SKM-1 treated with dmso at 0.1 percent for 144 hours (cell line): ENCODE measurements around the gene NT5DC2.

Source experiments
- DNase-seq: peaks from one replicate; lab custom pipeline; 2025; ENCODE audit not compliant: unreplicated experiment; lab: John Stamatoyannopoulos, UW

The NT5DC2 gene

GRCh38 chr3:52533623-52534280, at the start of gene NT5DC2:
Gene NT5DC2 (minus strand): TSS chr3:52533857. CDS start chr3:52533737, 120 bp downstream.
- peak; percentile 26 for DNase-seq

GRCh38 chr3:52574056-52574965, 40.7 kb upstream of the NT5DC2 start:
- no peak for DNase-seq

GRCh38 chr3:52572221-52572620, 38.6 kb upstream of the NT5DC2 start:
- DNase-seq = no peak

DNA sequence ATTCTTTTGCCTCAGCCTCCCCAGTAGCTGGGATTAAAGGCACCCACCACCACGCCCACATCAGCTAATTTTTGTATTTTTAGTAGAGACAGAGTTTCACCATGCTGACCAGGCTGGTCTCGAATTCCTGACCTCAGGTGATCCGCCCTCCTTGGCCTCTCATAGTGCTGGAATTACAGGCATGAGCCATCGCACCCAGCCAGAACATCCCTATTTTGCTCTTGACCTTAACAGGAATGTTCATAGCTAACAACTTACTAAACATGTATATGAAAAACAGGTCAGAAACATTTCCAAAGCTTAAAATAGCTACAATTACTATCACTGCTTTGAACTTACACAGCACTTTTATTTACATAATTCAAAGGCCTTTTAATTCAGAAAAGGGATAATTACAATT, 36.4 kb upstream of the NT5DC2 start:
- no peak for DNase-seq

DNA sequence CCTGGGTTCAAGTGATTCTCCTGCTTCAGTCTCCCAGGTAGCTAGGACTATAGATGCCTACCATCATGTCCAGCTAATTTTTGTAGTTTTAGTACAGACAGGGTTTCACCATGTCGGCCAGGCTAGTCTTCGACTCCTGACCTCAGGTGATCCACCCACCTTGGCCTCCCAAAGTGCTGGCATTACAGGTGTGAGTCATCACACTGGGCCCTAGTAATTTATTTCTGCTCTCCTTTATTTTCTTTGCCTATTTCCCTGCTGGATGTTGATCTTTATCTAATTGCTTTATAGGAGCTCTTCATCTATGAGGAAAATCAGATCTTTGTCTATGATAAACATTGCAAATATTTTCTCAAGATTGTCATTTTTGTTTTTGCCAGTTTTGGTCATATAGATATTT, 34.4 kb upstream of the NT5DC2 start:
- DNase-seq = no peak

GRCh38 chr3:52563984-52564383, 30.3 kb upstream of the NT5DC2 start:
- no peak for DNase-seq

DNA sequence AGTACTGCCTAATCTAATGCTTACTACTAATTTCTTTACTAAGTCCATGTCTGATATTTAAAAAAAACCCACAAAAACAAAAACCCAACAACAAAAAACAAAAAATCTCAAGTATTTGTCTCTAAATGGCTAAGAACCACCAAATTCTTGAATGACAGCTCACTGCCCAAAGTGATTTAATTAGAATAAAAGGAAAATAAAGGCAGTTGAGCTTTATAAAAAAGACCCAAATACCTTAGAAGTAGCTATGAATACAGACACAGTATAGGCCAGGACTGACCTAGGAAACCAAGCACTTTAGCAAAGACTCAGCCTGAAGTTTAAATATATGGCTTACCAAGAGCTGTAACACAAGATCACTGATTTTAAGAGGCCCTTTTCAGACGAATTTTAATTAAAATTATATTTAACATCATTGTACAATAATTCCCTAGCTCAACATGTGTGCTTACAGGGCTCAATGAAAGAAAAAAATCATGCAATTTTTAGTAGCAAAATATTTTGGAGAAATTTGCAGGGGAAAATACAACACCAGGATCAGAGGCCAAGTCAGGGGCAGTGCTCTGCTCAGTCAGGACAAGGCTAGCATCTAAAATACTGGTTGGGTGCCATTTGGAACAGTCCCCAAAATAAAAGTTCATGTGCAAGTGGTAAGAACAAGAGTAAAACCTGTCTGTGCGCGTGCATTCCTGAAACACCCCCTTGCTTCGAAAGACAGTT, 27.5 kb upstream of the NT5DC2 start:
- DNase-seq = no peak

GRCh38 chr3:52558436-52558835, 24.8 kb upstream of the NT5DC2 start:
- no peak for DNase-seq

GRCh38 chr3:52557011-52557960, 23.6 kb upstream of the NT5DC2 start:
- DNase-seq = no peak

GRCh38 chr3:52555056-52555455, 21.4 kb upstream of the NT5DC2 start:
- DNase-seq = no peak

DNA sequence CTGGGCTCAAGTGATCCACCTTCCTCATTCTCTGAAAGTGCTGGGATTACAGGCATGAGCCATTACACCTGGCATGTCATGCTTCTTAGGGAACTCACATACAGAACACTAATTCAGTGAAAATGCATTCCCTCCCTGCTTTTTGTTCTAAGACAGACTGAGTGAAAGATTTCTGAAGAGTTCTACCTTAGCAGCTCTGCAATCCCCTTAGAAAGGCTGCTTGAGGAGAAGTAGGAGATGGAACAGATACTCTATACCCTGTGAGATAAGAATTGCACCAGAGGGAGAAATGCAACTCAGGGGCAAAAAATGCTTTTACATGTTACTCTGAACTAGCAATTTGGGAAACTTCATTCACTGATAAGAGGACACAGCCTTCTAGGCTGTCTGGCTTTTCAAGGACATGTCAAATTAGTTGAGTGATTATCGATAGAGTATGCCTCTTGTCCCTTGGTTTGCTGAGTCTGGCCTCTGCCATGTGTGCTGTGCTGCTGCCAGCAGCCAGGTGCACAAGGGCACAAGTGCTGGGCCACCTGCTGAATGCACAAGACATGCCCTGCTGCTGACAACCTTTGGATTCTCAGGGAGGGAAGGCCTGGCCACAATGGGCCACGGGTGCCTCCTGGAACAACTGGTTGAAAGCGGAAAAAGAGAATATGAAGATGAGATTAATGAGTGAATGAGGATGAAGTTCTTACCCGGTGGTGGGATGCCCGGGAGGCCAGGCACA, 20.5 kb upstream of the NT5DC2 start:
- DNase-seq = no peak

GRCh38 chr3:52552089-52552488, 18.4 kb upstream of the NT5DC2 start:
- DNase-seq = no peak

- DNase-seq = no peak
Observed at GRCh38 chr3:52551118-52551517, 17.5 kb upstream of the NT5DC2 start.

DNA sequence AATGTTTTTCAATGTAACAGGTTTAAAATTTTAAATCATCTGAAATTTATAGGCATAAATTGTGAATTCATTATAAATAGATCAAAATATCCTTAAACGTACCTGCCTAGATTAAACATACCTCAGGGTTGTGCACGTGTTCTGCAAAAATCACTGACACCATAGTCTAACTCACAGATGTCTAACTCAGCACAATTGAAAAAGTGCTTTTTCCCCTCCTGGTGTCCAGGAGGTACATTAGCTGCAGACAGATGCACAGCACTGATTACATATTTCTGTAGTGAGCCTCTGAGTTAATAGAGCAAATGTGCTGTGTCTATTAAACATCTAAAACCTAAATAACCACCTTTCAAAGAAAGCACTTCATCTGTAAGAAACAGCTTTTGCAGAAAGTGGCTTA, 13.5 kb upstream of the NT5DC2 start:
- DNase-seq = no peak

GRCh38 chr3:52546111-52546901, 12.6 kb upstream of the NT5DC2 start:
- no peak for DNase-seq

DNA sequence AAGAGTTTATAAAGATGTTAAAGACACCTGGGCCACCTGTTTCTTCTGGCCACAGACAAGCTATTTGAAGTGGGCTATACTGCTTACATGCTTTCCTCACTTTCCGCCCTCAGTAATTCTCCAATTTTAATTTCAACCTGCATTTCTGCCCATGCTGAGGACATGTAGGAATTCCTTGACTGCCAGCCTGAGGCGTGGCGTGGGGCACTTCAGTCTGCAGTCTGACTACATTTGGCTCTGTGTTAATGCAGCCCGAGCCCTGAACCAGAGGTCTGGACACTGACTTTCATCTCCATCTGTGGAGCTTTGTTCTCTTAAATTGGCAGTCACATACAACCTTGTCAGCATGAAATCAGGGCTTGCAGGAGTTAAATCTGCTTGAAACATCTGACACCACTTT, 11.3 kb upstream of the NT5DC2 start:
- DNase-seq = no peak

DNA sequence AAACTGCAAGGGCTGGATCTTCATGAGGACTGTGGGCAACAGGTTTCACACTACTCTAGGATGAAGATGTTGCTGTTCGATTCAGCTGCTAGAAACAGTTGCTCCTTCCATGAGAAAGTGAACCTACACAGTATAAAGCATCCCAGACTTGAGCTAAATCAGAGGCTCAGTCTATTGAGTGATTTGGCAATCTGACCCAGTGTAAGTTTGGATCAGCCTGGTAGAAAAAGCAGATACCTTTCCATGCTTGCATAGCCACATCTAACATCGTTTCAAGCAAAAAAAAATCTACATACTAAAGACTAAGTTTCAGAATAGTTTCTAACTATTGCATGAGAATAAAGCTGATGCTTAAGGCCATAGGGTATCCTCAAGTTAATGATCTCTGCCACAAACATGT, 7.4 kb upstream of the NT5DC2 start:
- DNase-seq = no peak

- no peak for DNase-seq
Observed at GRCh38 chr3:52539010-52539653, 5.5 kb upstream of the NT5DC2 start.
